Trophoblast cell (in vitro differentiated cells and primary cell): ENCODE results near the gene MZB1.

Source experiments
- DNase-seq, 2 donors: peaks; one replicate each; pipeline ENCODE4 v3.0.0-alpha.2; 2016
- H2AFZ ChIP-seq: 2 replicates; pipeline ENCODE4 v1.6.1; 2013; ENCODE audit warnings: low read length, moderate library complexity, mild to moderate bottlenecking; ENCODE audit not compliant: insufficient read depth, poor library complexity
- H2AK5ac ChIP-seq: 2 replicates; pipeline ENCODE4 v1.6.1; 2013; ENCODE audit warnings: mild to moderate bottlenecking, low read length
- H2BK120ac ChIP-seq: 2 replicates; pipeline ENCODE4 v1.6.1; 2013; ENCODE audit warnings: low read length, mild to moderate bottlenecking, moderate library complexity; ENCODE audit not compliant: insufficient read depth, poor library complexity
- H2BK12ac ChIP-seq: 2 replicates; pipeline ENCODE4 v1.6.1; 2013; ENCODE audit warnings: mild to moderate bottlenecking, low read length, moderate library complexity
- H2BK5ac ChIP-seq: 2 replicates; pipeline ENCODE4 v1.6.1; 2013; ENCODE audit warnings: low read length, low read depth, moderate library complexity, mild to moderate bottlenecking; ENCODE audit not compliant: poor library complexity
- H3K14ac ChIP-seq: 2 replicates; pipeline ENCODE4 v1.6.1; 2013; ENCODE audit warnings: mild to moderate bottlenecking, low read length
- H3K18ac ChIP-seq: 2 replicates; pipeline ENCODE4 v1.6.1; 2013; ENCODE audit warnings: mild to moderate bottlenecking, low read length
- H3K23ac ChIP-seq: 2 replicates; pipeline ENCODE4 v1.6.1; 2013; ENCODE audit warnings: low read length
- H3K27ac ChIP-seq: 2 replicates; pipeline ENCODE4 v1.5.1; 2013; ENCODE audit warnings: low read depth, mild to moderate bottlenecking, inconsistent platforms, low read length, moderate library complexity
- H3K27me3 ChIP-seq: 2 replicates; pipeline ENCODE4 v1.6.1; 2013; ENCODE audit warnings: inconsistent platforms, mild to moderate bottlenecking, low read length, moderate library complexity; ENCODE audit not compliant: insufficient read depth
- H3K36me3 ChIP-seq, 2 experiments: 1 replicate in 1 of 2; 2 replicates in 1 of 2; pipeline ENCODE4 v1.6.1; 2013; ENCODE audit warnings: low read length in 2 of 2, mild to moderate bottlenecking in 2 of 2, moderate library complexity in 1 of 2; ENCODE audit not compliant: insufficient read depth in 2 of 2, control insufficient read depth in 1 of 2
- H3K4ac ChIP-seq: 2 replicates; pipeline ENCODE4 v1.6.1; 2013; ENCODE audit warnings: low read depth, mild to moderate bottlenecking, low read length, moderate library complexity
- H3K4me1 ChIP-seq, 2 experiments: 1 replicate in 1 of 2; 2 replicates in 1 of 2; pipeline ENCODE4 v1.6.1; 2013; ENCODE audit warnings: low read length in 2 of 2, mild to moderate bottlenecking in 2 of 2, moderate library complexity in 1 of 2; ENCODE audit not compliant: insufficient read depth in 2 of 2, control insufficient read depth in 1 of 2
- H3K4me2 ChIP-seq: 2 replicates; pipeline ENCODE4 v1.6.1; 2013; ENCODE audit warnings: inconsistent platforms, mild to moderate bottlenecking, low read length, moderate library complexity
- H3K4me3 ChIP-seq: 2 replicates; pipeline ENCODE4 v1.5.1; 2013; ENCODE audit warnings: mild to moderate bottlenecking, low read depth, low read length, inconsistent platforms
- H3K79me1 ChIP-seq: one replicate; pipeline ENCODE4 v1.6.1; 2013; ENCODE audit warnings: low read length
- H3K79me2 ChIP-seq: 2 replicates; pipeline ENCODE4 v1.6.1; 2013; ENCODE audit warnings: low read length, mild to moderate bottlenecking; ENCODE audit not compliant: control insufficient read depth, insufficient read depth, poor library complexity
- H3K9ac ChIP-seq: 2 replicates; pipeline ENCODE4 v1.6.1; 2013; ENCODE audit warnings: mild to moderate bottlenecking, low read length
- H3K9me3 ChIP-seq: 2 replicates; pipeline ENCODE4 v1.6.1; 2013; ENCODE audit warnings: low read depth, mild to moderate bottlenecking, control low read depth, inconsistent platforms, low read length; ENCODE audit not compliant: insufficient read depth
- H4K12ac ChIP-seq: 2 replicates; pipeline ENCODE4 v1.6.1; 2013; ENCODE audit warnings: low read depth, mild to moderate bottlenecking, low read length, moderate library complexity
- H4K8ac ChIP-seq: 2 replicates; pipeline ENCODE4 v1.6.1; 2013; ENCODE audit warnings: low read depth, mild to moderate bottlenecking, low read length, moderate library complexity
- H4K91ac ChIP-seq: one replicate; pipeline ENCODE4 v1.6.1; 2013; ENCODE audit warnings: low read depth, mild to moderate bottlenecking, low read length, moderate library complexity
- WGBS: extraction: QIAGEN DNeasy Blood & Tissue Kit; methylation state at CpG from one replicate; pipeline ENCODE4 v1.1.7; 2013; ENCODE audit warnings: missing lambda C conversion rate; ENCODE audit not compliant: insufficient read length, insufficient coverage; ENCODE audit errors: extremely low coverage; 5-methylcytosine and 5-hydroxymethylcytosine counted together

Gene MZB1

GRCh38 chr5:139395844-139396640 lies 6.3 kb upstream of the MZB1 start:
- Histone ChIP-seq H4K12ac (no peak overlapping the region), H3K14ac (no peak overlapping the region), H4K91ac (no peak overlapping the region), H3K36me3 (no peaks in the 10 kb centered on the region), H3K9ac (no peak overlapping the region), H4K8ac (no peak overlapping the region), H2AK5ac (no peak overlapping the region), H3K79me1 (no peaks in the 10 kb centered on the region), H3K79me2 (peaks cover 5% of the 10 kb centered on the region), H3K18ac (no peak overlapping the region), H2AFZ (no peak overlapping the region), H3K23ac (no peak overlapping the region), H3K4me2 (no peak overlapping the region), H2BK120ac (no peak overlapping the region), H2BK12ac (no peak overlapping the region), H3K4me1 (peaks cover 19 to 24% of the 10 kb centered on the region in 2 experiments), H3K27me3 (peaks cover 32% of the 10 kb centered on the region), H3K9me3 (peaks cover 2% of the 10 kb centered on the region), H3K4ac (no peak overlapping the region), H3K27ac (no peak overlapping the region), H3K4me3 (no peak overlapping the region), H2BK5ac (no peak overlapping the region)
- no peak for DNase-seq
- no CpG with 5 or more reads among the region's 8 CpGs for WGBS

DNA sequence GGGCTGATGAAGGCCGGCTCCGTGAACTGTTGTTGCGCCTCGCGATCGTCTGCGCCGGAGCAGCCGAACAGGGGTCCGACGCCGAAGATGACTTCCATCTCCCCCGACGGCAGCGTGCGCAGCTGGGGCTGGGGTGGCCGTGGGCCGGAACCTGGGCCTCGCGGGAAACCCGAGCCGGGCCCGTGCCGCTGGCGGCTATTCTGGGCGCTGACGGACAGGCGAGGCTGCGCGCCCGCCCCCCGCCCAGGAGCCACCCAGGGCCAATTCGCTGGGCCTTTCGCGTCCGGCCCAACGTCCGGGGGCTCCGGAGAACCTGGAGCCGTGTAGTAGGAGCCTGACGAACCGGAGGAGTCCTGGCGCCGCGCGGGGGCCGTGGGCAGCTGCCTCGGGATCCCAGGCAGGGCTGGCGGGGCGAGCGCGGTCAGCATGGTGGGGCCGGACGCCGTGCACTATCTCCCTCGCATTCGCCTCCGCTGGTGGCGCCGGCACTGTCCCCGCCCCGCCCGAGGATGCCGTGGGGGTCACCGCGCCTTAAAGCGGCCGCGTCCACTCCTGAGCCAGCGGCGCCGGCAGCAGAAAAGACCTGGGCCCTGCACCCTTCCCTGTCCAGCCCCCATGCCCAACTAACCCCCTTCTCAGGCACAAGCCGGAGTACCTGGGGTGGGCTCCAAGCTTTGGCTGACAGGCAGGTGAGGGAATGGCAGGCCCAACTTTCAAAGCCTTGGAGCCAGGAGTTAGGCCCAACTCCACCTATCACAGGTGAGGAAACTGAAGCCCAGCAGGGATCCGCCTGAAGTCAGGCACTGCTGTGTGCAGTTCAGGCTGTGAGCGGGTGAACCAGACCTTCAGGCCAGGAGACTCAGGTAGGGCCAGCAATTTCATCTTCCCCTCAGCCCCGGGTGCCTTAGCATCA lies 5.2 kb upstream of the MZB1 start, which contains the start of gene PROB1:
PROB1 (minus strand) TSS at position 451 of the 913 bp plus-strand sequence; CDS start at position 428, 23 bp downstream.
- H3K4me3 ChIP-seq = peak within 1 kb of the TSS; percentile 20
- peak within 1 kb of the TSS; percentile 43 for H4K12ac ChIP-seq
- peaks cover 19 to 24% of the 10 kb centered on the region in 2 experiments for H3K4me1 ChIP-seq
- no peak for DNase-seq
- H3K27me3 ChIP-seq = peaks cover 32% of the 10 kb centered on the region
- H2BK120ac ChIP-seq = no peak within 1 kb of the TSS
- WGBS = no CpG with 5 or more reads among the region's 76 CpGs
- no peak within 1 kb of the TSS for H3K9ac ChIP-seq
- H3K36me3 ChIP-seq = no peaks in the 10 kb centered on the region
- peak within 1 kb of the TSS; percentile 27 for H3K18ac ChIP-seq
- peak within 1 kb of the TSS; percentile 64 for H3K4me2 ChIP-seq
- peak within 1 kb of the TSS; percentile 55 for H2AK5ac ChIP-seq
- no peaks in the 10 kb centered on the region for H3K79me1 ChIP-seq
- peak within 1 kb of the TSS; percentile 18 for H2BK12ac ChIP-seq
- peak within 1 kb of the TSS; percentile 45 for H4K8ac ChIP-seq
- H3K23ac ChIP-seq = no peak within 1 kb of the TSS
- H3K4ac ChIP-seq = no peak within 1 kb of the TSS
- H3K79me2 ChIP-seq = peaks cover 5% of the 10 kb centered on the region
- no peak within 1 kb of the TSS for H4K91ac ChIP-seq
- peak within 1 kb of the TSS; percentile 10 for H2AFZ ChIP-seq
- H3K27ac ChIP-seq = no peak within 1 kb of the TSS
- peaks cover 2% of the 10 kb centered on the region for H3K9me3 ChIP-seq
- no peak within 1 kb of the TSS for H2BK5ac ChIP-seq
- no peak within 1 kb of the TSS for H3K14ac ChIP-seq

DNA sequence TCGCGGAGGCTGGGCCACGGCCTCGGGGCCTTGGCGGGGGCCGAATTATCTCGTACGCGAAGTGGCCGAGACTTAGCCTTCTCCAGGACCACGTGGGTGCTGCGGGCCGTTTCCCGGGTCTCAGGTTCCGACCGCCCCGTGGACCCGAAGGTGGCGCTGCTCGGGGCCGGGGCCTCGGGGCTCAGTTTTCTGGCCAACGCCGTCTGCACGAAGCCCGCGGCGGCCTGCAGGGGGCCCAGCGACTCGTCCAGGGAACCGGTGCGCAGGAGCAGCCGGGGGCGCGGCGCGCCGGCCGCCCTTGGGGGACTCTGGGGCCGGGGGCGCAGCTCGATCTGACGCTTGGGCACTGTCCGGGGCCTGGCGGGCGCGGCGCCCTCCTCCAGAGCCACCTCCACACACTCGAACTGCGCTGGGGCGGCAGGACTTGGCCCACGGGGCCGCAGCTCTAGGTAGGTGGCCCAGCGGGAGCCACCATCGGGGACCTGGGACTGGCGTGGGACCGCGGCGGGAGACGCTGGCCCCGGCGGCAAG lies 4.5 kb upstream of the MZB1 start:
- peak in 1 of 2 donors; percentile 25 for DNase-seq
- no peak overlapping the region for H4K91ac ChIP-seq
- peaks cover 19 to 24% of the 10 kb centered on the region in 2 experiments for H3K4me1 ChIP-seq
- H3K27me3 ChIP-seq = peaks cover 32% of the 10 kb centered on the region
- peak overlapping the region; percentile 64 for H3K4me2 ChIP-seq
- H3K9me3 ChIP-seq = peaks cover 2% of the 10 kb centered on the region
- peak overlapping the region; percentile 18 for H2BK12ac ChIP-seq
- H3K27ac ChIP-seq = no peak overlapping the region
- H3K23ac ChIP-seq = no peak overlapping the region
- no peaks in the 10 kb centered on the region for H3K36me3 ChIP-seq
- no CpG with 5 or more reads among the region's 62 CpGs for WGBS
- H2AFZ ChIP-seq = peak overlapping the region; percentile 10
- no peak overlapping the region for H2BK120ac ChIP-seq
- no peak overlapping the region for H3K9ac ChIP-seq
- H4K12ac ChIP-seq = peak overlapping the region; percentile 43
- peak overlapping the region; percentile 20 for H3K4me3 ChIP-seq
- peak overlapping the region; percentile 45 for H4K8ac ChIP-seq
- no peak overlapping the region for H2BK5ac ChIP-seq
- H3K4ac ChIP-seq = no peak overlapping the region
- H3K14ac ChIP-seq = no peak overlapping the region
- H3K79me2 ChIP-seq = peaks cover 5% of the 10 kb centered on the region
- H3K79me1 ChIP-seq = no peaks in the 10 kb centered on the region
- peak overlapping the region; percentile 27 for H3K18ac ChIP-seq
- H2AK5ac ChIP-seq = peak overlapping the region; percentile 55

- peak overlapping the region; percentile 64 for H3K4me2 ChIP-seq
Measured at GRCh38 chr5:139393497-139394122, 3.9 kb upstream of the MZB1 start.

More at GRCh38 chr5:139393497-139394122, 3.9 kb upstream of the MZB1 start:
- DNase-seq = no peak
- H4K12ac ChIP-seq = no peak overlapping the region
- no peak overlapping the region for H2BK5ac ChIP-seq
- H3K4me3 ChIP-seq = peak overlapping the region; percentile 38
- peaks cover 32% of the 10 kb centered on the region for H3K27me3 ChIP-seq
- H3K79me1 ChIP-seq = no peaks in the 10 kb centered on the region
- no peak overlapping the region for H2AK5ac ChIP-seq
- no peak overlapping the region for H3K27ac ChIP-seq
- H2AFZ ChIP-seq = peak overlapping the region; percentile 93
- no peak overlapping the region for H4K8ac ChIP-seq
- no peak overlapping the region for H4K91ac ChIP-seq
- WGBS = no CpG with 5 or more reads among the region's 49 CpGs
- H2BK12ac ChIP-seq = no peak overlapping the region
- H3K79me2 ChIP-seq = peaks cover 5% of the 10 kb centered on the region
- H3K4ac ChIP-seq = no peak overlapping the region
- H3K23ac ChIP-seq = no peak overlapping the region
- peak overlapping the region; percentile 1 for H3K14ac ChIP-seq
- no peak overlapping the region for H3K9ac ChIP-seq
- no peaks in the 10 kb centered on the region for H3K36me3 ChIP-seq
- peaks cover 19 to 24% of the 10 kb centered on the region in 2 experiments for H3K4me1 ChIP-seq
- H2BK120ac ChIP-seq = no peak overlapping the region
- H3K9me3 ChIP-seq = peaks cover 2% of the 10 kb centered on the region
- no peak overlapping the region for H3K18ac ChIP-seq
